NOMO-1 treated with dmso at 0.1 percent for 144 hours (cell line): ENCODE measurements around the gene LIPF.
"Not testable (repeated sequence)": the region's sequence is repeated elsewhere in the genome, so short reads cannot be mapped to it uniquely, and the experiment has no call there.

Source experiments
- DNase-seq: peaks from one replicate; lab custom pipeline; 2025; ENCODE audit not compliant: unreplicated experiment; lab: John Stamatoyannopoulos, UW

Gene LIPF

GRCh38 chr10:88664142-88664541 is at the start of gene LIPF:
Gene LIPF (plus strand): TSS chr10:88664442. CDS start chr10:88667298, 2,856 bp downstream.
- DNase-seq: no peak

- no peak for DNase-seq
These were observed 47.8 kb upstream of the LIPF start for GRCh38 chr10:88616250-88616977.

GRCh38 chr10:88617772-88618300 is 46.4 kb upstream of the LIPF start:
- DNase-seq: no peak

- no peak for DNase-seq
These were observed 45.7 kb upstream of the LIPF start for GRCh38 chr10:88618496-88618895.

- no peak for DNase-seq
These were observed 43.8 kb upstream of the LIPF start for GRCh38 chr10:88620441-88620840.

GRCh38 chr10:88623835-88624234 is 40.4 kb upstream of the LIPF start:
- no peak for DNase-seq

- no peak for DNase-seq
These were observed 39.4 kb upstream of the LIPF start for GRCh38 chr10:88624840-88625239.

GRCh38 chr10:88640186-88640585 is 24.1 kb upstream of the LIPF start:
- no peak for DNase-seq

- no peak for DNase-seq
These were observed 22.0 kb upstream of the LIPF start for GRCh38 chr10:88642209-88642608.

GRCh38 chr10:88642963-88643362 is 21.3 kb upstream of the LIPF start:
- peak; percentile 16 for DNase-seq

GRCh38 chr10:88647061-88647615 is 17.1 kb upstream of the LIPF start:
- DNase-seq: no peak

- no peak for DNase-seq
These were observed 13.1 kb upstream of the LIPF start for GRCh38 chr10:88651101-88651551.

GRCh38 chr10:88652616-88653015 is 11.6 kb upstream of the LIPF start:
- DNase-seq: no peak

GRCh38 chr10:88657901-88658300 is 6.3 kb upstream of the LIPF start:
- no peak for DNase-seq

- no peak for DNase-seq
These were observed 4.3 kb upstream of the LIPF start for GRCh38 chr10:88659725-88660597.

- no peak for DNase-seq
These were observed 3.7 kb upstream of the LIPF start for GRCh38 chr10:88660598-88660884.

- no peak for DNase-seq
These were observed 3.2 kb upstream of the LIPF start for GRCh38 chr10:88661018-88661417.

- no peak for DNase-seq
These were observed 2.7 kb upstream of the LIPF start for GRCh38 chr10:88661577-88661976.

GRCh38 chr10:88663153-88663552 is 1.1 kb upstream of the LIPF start:
- not testable (repeated sequence) for DNase-seq

- DNase-seq: no peak
These were observed 4.2 kb downstream of the LIPF start for GRCh38 chr10:88668465-88668864.

GRCh38 chr10:88670497-88670896 is 6.3 kb downstream of the LIPF start:
- no peak for DNase-seq

GRCh38 chr10:88672041-88672440 is 7.8 kb downstream of the LIPF start:
- no peak for DNase-seq
